H1 (cell line): ENCODE results near the gene VGLL4. TPM values are rescaled to one million over a fixed set of nuclear protein-coding genes. Genes with fewer than 3 reads are reported as not detected.

ENCODE experiments used
- BACH1 ChIP-seq: IDR thresholded peaks from 2 replicates; pipeline ENCODE4 v1.6.1; 2012; ENCODE audit warnings: low read length, improper control_type of control experiment
- KDM1A ChIP-seq: fragments of 200-600, 300-600 bp; sonication (generic); IDR thresholded peaks from 2 replicates; pipeline ENCODE4 v1.7.1; 2016; ENCODE audit warnings: mild to moderate bottlenecking, low read length, borderline replicate concordance
- POLR2A ChIP-seq, 2 experiments: IDR thresholded peaks; 1 replicate in 1 of 2; 2 replicates in 1 of 2; pipeline ENCODE4 v1.6.1; 2011; ENCODE audit warnings: low read depth in 2 of 2, low read length in 2 of 2, mild to moderate bottlenecking in 2 of 2; ENCODE audit errors: control extremely low read depth in 1 of 2
- RBBP5 ChIP-seq: IDR thresholded peaks from 2 replicates; pipeline ENCODE4 v1.7.1; 2012; ENCODE audit warnings: low read depth, mild to moderate bottlenecking, inconsistent platforms, low read length, moderate library complexity, borderline replicate concordance
- polyA plus RNA-seq, 7 experiments: library from polyadenylated mRNA; depleted of rRNA in 3 of 7; stranded (reverse) in 5 of 7; unstranded in 2 of 7; fragments of >200 nt in 5 of 7; fragments of 200-250 nt in 2 of 7; gene quantifications; 1 replicate in 5 of 7; 2 replicates in 1 of 7; 4 replicates in 1 of 7; pipeline versions ENCODE4 v1.2.1 to v1.2.3, GENCODE V29; 2011 to 2013; ENCODE audit warnings: missing spikeins in 2 of 7, mixed read lengths in 2 of 7
- total RNA-seq: library from RNA; stranded (reverse); fragmentation: NEBNext Ultra II Directional; extraction: Animal tissue kit (Norgen Biotek cat#: 25700); gene quantifications from 2 replicates; pipeline ENCODE4 v1.2.1, GENCODE V29; 2021

The VGLL4 gene
- total and polyA plus RNA-seq, 2 of the 8 experiments (the other 6 are each of a cell fraction or from before 2014, with no cell fraction given): 45.1 to 50.0 TPM

GRCh38 chr3:11551036-11551435 is 92.7 kb downstream of the VGLL4 start (continued):
- TF ChIP-seq BACH1 (no peak), POLR2A (IDR thresholded peaks at IDR 0.05; ENCODE audit: control extremely low read depth in 1 of 2, low read depth in 2 of 2, low read length in 2 of 2) (no peak), KDM1A (no peak), RBBP5 (no peak)
